GM18858 (cell line): ENCODE measurements around the gene TRPM6.

ENCODE experiments used
- ATAC-seq: cut with Tn5 transposase; IDR thresholded peaks from one replicate; pipeline ENCODE4 v1.9.1; 2021; ENCODE audit not compliant: unreplicated experiment

TRPM6 gene

DNA sequence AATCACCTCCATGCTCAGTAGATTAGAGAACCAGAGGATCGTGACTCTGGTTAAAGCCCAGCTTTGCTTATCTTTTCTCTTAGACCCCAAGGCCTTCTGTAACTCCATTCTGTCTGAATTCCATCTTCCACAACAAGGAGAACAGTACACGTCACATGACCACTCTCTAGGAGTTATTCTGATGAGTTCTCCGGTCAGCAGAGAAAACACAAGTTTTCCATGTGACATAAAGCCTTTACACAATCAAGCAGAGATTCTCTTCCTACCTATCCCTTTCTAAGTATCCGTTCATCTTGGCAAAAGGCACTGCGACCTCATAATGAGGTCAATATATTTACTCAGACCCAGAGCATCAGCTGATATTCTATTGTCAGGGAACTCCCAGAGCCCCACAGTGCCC is 112.3 kb downstream of the TRPM6 start:
- ATAC-seq: no peak

DNA sequence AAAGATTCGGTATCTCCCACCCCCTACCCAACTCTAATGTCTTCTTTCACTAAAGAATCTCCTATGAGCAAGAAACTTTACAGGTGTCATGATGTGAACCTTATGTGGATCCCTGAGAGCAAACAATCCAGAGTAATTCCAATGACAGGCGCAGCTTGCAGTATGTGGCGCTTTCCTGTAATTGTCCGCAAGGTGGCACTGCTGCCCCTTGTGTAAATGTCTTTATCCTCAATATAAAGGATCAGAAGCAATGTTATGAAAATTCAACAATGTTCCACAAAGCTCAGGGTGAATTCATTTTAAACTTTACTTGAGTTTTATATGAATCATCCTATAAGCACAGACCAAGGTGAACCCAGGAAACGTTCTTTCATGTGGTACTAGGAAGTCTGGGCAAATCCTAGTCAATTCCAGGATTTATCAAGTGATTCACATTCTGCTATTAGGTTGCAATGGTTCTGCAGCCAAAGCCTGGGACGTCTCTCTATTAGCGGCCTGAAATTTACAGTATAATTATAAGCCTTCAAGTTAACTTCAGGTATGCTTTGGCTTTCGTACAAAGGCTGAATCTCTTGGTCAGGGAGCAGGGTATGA is 113.7 kb downstream of the TRPM6 start:
- peak; percentile 44 for ATAC-seq

DNA sequence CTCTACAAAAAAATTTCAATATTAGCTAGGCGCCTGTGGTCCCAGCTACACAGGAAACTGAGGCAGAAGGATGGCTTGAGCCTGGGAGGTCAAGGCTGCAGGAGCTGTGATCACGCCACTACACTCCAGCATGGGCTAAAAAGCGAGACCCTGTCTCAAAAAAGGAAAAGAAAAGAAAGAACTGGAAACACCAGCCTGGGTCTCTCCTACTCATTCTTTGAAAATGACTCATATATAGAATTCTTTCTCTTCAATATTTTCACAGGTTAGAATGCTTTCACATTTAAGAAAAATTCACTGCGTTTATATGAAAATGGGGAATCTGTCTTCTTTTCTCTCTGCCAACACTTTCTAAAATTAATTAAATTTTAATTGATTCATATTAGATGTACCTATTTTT is 115.6 kb downstream of the TRPM6 start:
- ATAC-seq: peak; percentile 50

DNA sequence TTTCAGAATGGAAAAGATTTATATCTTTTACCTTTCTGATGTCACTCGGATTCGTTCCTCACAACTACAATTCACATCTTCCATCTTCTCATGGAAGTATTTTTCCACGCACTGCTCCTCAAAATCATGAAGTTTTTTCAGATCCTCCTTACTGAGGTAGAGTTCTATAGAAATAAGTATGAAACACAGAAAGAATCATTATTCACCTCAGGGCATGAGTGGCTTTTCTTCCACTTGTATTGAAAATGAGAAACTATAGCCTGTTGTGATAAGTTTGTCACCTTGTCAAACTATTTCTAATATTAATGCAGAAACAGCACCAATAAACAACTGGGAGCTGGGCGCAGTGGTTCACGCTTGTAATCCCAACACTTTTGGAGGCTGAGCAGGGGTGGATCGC is 116.0 kb downstream of the TRPM6 start:
- no peak for ATAC-seq

DNA sequence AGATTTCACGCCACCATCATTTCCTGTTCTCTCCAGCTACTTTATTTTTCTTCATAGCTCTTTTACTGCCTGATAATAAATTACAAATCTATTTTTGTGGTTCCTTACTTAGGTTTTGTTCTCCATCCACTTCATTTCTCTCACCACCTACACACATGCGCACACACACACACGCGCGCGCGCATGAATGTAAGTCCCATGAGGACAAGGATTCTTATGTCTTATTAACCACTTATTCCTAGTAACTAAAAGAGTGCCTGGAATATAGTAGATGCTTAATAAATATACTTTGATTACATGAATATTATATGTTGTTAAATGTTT is 116.5 kb downstream of the TRPM6 start:
- ATAC-seq: no peak

DNA sequence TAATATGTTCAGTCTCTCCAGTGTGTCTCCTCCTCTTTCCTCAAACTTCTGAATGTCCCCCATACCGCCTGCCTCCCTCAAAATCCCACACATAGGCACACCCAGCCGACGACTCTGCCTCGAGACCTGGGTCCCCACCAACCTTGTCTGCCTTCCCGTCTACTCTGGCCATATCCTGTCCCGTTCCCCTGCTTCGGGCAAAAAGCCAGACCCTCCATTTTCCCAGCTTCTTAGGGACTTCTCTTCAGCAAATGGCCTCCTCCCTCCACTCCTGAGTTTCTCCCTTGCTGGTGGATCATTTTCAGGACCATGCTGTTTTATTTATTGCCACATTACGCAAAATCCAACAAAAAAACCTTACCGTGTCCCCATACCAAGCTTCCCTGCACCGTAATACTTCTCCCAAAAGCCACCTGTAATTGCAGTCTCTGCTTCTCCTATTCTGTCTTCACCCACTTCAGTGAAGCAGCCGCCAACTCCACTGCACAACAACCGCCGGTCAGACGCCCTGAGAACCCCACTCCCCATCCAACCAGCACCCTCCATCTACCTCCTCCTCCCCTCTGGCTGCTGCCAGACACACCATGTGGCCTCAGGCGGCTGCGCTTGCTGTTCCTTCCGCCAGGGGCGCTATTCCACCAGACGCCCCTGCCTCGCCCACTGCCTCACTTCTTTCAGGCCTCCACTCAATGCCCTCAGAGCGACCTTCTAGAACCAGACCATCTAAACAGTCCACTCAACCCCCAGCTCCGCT is 117.0 kb downstream of the TRPM6 start:
- ATAC-seq: peak; percentile 39

DNA sequence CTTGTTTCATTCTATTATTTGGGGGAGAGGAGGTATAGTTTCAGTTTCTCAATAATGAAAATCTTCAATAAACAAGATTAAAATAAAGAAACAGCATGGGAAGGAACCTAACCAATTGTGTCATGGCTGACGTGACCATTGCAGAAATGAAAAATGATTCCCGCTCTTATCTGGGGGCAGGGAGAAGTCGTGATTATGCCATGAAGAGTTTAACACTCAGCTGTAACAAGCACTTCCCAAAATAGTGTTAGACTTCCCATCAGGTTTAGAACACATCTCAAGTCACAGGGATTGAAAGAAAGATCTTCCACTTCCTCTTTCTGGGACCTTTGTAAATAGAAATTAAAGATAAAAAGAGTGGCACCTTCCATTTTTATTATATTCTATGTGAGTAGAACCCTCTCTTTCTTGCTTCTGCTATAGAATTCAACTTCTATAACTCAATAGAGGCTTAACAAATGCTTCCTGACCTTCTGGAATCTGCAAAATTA is 122.2 kb downstream of the TRPM6 start:
- ATAC-seq: no peak

DNA sequence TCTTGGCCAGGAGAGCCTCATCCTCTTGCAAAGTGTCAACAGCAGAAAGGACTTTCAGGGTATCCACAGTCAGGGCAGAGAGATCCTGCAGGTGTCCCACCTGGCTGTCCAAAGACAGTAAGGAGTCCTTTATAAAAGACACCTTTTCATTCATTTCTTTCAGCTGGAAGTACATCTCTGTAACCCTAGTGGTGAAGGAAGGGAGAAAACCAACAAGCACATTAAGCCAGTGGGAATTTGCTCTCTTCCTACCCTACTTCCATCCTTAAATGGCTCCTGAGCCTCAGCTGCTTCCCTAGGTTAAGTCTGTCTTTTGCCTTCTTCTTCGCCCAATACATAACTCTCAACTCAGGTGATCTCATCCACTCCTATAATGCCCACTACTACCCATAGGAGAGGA is 124.8 kb downstream of the TRPM6 start:
- ATAC-seq: no peak

DNA sequence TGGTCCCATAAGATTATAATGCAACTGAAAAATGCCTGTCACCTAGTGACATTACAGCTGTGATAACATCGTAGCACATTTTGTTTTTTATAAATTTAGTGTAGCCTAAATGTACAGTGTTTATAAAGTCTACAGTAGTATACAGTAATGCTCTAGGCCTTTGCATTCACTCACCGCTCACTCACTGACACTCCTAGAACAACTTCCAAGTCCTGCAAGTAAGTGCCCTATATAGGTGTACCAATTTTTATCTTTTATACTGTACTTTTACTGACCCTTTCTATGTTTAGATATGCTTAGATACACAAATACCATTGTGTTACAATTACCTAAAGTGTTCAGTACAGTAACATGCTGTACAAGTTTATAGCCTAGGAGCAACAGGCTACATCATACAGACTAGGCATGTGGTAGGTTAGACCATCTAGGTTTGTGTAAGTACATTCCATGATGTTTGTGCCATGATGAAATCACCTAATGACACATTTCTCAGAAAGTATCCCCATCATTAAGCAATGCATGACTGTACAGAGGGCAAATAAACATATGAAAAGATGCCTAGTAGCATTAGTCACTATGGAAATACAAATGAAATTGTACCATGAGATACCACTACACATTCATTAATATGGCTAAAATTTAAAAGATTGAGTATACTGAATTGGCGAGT is 127.6 kb downstream of the TRPM6 start:
- no peak for ATAC-seq

DNA sequence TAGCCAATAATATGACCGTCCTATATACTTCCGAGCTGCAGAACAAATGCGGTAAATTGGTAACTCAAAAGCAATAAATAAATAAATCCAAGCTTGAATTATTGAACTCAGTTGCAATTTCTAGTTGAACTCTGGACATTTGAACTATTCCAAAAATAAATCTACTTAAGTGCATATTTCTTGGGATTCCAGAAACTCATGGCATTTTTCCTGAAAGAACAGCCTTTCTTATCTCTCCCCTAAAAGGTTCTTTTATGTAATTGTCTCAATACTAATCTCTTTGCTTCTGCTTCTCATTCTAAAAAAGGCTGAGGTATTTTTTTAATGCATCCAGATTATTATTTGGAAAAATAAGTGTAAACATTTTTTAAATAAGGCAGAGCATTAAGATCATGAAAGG is 131.7 kb downstream of the TRPM6 start:
- no peak for ATAC-seq

DNA sequence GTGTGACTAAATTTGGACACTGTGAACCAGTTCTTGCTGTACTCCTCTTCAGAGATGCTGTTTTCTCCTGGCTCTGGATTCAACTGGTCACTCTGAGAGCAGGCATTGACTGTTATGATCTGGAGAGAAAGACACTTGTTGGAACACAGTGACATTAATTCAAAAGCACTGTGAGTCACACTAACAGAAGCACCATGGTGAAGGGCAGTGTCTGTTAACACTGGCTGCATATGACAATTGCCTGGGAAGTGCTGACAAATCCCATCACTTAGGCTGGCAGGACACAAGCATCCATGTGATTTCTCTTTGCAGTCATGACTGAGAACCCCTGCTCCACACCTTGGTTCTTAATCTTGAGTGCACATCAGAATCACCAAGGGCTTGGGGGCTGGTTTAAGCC is 132.4 kb downstream of the TRPM6 start:
- ATAC-seq: no peak

DNA sequence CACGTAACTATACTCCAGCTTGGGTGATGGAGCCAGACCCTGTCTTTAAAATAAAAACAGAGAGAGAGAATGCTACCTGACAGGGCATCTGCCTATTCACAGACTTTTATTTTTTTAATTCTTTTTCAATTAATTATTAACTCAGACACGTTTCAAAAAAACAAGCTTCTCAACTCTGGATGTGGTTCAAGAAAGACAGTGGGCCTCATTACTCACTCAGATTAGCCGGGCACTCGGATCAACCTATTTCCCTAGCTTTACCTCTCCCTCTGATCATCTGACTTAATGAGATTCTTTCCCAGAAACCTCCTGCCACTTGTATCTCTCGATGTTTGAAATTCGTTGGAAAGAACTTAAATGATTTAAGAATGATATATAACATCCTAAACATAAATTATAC is 134.1 kb downstream of the TRPM6 start:
- no peak for ATAC-seq

DNA sequence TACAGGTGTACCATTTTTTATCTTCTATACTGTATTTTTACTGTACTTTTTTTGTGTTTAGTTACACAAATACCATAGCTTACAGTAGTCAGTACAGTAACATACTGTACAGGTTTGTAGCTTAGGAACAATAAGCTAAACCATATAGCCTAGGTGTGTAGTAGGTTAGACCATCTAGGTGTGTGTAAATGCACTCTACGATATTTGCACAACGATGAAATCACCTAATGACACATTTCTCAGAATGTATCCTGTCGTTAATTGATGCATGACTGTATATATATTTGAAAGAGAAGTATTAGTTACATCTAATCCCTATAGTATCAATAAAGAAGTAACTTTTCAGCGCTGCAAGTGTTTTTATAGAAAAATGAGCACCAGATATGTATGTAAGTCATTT is 138.8 kb downstream of the TRPM6 start:
- ATAC-seq: no peak

DNA sequence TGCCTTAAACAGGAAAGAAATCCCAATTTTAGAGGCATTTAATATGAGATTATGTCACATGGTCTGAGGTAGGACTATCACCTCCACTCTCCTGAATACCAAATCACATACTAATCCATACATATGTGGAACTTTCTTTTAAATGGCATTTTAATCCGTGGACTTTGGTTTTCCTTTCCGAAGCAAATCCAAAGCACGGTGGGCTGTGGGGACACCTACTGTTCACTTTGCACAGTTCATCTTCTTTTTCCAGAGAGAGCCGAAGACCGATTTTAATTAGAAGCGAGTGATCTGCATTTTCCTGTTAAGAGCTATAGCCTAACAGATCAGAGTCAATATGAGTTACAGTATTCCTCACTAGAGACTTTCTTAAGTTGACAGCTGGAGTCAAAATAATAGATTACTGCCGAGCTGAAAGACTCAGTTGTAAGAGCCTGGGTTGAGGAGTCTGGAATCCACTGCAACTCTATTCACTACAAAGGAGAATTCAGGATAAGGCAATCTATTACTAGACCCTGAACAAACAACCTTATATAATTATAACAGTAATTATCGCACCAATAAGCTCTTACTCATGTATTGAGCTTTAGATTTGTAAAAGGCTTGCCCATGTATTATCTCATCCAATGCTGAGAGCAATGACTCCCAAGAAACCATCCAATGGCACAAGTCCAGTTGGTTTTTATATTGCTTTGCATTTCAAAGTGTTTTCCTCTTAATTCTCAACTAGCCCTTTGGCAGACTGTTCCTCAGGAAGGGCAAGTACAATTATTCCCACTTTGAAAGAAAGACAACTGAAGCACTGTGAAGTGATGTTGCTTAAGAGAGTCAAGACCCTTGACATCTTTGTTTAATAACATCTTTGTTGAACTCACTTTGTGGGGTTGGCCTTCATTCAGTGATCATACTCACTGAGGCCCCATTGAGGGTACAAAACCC is 144.7 kb downstream of the TRPM6 start:
- ATAC-seq: no peak

DNA sequence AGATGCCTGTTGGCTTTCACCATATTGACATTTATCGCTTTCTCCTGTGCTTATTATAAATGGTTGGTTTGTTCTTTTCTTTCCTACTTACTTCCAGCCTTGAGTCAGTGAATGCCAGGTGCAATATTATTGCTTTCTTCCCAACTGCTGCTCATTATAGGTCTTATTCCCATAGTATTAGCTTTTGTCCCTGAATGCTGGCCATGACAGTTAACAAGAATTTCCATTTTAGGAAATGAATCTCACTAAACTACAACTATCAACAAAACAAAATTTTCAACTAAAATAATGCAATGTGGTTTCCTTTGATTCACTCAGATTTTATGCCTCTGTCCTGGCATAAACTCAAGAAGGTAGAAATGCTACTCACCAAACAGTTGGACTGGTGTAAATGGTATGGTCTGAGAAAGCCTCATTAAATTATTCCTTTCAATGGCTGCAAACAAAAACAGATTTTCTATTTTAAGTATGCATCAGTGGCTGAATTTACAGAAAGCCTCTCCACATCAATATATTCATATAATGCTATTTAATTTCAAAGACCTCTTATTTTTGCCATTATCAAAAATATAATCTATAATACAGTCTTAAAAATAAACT is 145.4 kb downstream of the TRPM6 start:
- no peak for ATAC-seq

DNA sequence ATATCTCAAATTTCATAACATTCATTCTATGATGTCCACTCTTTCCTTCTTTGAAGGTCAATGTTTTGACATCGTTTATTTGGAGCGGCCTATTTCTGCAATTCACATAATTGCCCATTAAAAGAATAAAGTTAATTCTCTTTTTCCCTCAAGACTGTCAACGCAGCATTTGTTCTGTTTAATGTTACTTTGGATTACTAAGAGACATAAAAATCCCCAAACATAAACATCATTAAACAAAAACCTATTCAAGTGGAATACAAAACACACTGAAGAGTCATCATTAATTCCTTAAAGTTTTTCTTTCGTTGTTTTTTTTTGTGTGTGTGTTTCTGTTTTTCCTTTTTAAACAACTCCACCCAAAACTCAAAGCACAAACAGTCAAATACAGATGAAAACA is 151.1 kb downstream of the TRPM6 start:
- no peak for ATAC-seq

DNA sequence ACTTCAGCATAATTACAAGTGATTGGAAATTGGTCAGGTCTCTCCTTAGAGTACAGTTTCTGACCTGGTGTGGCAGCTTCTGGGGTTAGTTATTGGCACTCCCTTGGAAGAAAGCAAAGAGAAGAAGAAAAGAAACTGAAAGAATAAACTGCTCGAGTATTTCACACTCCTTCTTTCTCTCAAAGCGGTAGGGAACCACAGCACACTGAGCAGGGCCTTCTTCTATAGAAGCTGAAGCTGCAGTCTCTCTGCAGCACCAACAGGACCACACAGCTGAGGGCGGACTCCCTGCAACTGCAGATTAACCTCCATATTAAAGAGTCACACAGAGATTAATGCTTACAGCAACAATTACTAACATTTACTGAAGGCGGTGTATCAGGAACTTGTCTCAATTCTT is 152.0 kb downstream of the TRPM6 start:
- ATAC-seq: no peak

DNA sequence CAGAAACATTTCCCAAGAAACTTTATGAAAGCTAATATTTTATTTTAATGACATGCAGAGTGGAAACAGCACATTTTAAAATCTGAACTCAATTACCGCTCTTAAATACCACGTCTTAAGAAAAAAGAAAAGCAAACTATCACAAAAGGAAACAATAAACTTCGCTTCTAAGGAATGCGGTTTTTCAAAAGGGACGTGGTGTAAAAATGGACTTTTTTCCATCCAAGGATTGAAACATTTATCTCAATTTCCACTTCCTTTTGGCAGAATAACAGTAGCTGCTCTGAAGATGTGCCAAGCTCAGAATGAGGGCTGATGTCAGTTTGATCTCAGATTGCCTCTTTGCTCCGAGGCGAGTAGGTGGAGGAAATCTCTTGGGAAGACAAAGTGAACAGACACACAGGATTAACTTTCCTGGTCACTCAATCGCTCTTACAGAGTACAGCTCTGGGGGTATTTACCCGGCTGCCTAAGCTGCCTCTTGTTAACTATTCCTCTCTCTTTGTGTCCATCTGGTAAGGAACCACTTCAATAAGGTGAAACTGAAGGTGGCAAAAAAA is 158.5 kb downstream of the TRPM6 start:
- ATAC-seq: no peak

DNA sequence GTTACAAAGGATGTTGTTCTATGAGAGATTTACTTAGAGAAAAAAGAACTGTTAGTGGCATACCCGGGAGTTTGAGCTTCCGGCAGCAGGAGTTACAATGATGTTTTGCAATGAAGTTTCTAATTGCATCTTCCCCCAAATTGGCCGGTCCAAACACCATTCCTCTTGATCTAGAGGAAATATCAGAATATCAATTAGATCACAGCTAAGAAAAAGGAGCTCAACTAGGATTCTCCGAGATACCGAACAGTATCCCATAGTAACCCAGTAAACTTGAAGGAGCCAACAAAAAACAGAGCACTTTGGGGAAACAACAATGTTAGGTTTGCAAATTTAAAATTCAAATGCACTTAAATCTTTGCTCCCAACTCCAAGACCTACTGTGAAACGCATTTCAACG is 159.5 kb downstream of the TRPM6 start:
- ATAC-seq: no peak

DNA sequence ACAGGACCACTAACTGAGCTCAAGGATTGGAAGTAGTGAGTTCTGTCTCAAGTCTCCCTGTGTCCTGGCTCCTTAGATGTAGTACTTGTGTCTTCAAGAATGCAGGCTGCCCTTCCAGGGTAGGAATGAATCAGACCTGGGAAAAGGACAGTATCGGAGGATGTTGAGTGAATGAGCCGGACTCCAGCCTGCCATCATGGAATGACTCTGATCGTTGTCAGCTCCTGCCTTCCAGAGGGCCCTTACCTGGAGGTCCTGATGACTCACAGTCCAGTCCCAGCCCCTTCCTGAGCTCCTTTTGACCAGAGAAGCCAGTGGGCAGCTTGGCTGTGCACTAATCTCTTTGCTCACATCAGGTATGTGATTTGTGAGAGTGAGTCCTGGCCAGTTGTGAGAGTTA is 161.1 kb downstream of the TRPM6 start:
- ATAC-seq: no peak

DNA sequence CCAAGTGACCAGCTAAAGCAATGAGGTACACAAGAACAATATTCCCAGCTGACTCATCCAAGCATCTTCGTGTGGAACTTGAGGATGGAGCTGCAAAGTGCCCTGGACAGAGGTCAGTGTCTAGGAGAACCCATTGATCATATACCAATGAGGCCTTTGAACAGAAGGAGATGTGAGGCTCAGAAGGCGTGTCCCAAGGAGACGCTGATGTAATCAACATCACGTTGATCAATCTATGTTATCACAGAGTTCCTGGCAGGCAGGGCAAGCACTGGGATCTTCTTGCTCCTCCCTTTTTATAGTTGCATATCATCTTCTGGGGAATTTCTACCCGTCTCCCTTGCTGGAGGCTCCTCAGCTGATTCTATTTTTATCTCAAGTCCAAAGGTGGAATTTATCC is 163.4 kb downstream of the TRPM6 start:
- no peak for ATAC-seq
